Stimulated activated CD8-positive, alpha-beta memory T cell treated with anti-CD3 and anti-CD28 coated beads, Interleukin-4, amount 100 ng/mL, for 24 hours (primary cell): Measurements from ENCODE around the gene KCNQ2.
"Not testable (repeated sequence)": the region's sequence is repeated elsewhere in the genome, so short reads cannot be mapped to it uniquely, and the experiment has no call there.

Experiments
- DNase-seq: peaks from one replicate; pipeline ENCODE4 v3.0.0-alpha.2; 2020; ENCODE audit warnings: low read depth

Gene KCNQ2

DNA sequence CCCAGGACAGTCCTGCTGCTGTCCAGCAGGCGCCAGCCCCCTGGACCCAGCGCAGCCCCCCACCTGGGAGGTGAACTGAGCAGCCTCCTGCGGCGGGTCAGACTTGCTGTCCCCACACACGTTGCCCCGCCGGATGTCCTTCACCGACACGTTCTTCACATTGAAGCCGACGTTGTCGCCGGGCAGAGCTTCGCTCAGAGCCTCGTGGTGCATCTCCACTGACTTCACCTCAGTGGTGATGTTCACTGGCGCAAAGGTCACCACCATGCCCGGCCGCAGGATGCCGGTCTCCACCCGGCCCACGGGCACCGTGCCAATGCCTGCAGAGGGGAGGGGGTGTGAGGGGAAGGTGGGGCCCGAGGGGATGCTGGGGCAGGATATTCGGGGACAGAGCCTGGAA is 18.0 kb upstream of the KCNQ2 start:
- no peak for DNase-seq

DNA sequence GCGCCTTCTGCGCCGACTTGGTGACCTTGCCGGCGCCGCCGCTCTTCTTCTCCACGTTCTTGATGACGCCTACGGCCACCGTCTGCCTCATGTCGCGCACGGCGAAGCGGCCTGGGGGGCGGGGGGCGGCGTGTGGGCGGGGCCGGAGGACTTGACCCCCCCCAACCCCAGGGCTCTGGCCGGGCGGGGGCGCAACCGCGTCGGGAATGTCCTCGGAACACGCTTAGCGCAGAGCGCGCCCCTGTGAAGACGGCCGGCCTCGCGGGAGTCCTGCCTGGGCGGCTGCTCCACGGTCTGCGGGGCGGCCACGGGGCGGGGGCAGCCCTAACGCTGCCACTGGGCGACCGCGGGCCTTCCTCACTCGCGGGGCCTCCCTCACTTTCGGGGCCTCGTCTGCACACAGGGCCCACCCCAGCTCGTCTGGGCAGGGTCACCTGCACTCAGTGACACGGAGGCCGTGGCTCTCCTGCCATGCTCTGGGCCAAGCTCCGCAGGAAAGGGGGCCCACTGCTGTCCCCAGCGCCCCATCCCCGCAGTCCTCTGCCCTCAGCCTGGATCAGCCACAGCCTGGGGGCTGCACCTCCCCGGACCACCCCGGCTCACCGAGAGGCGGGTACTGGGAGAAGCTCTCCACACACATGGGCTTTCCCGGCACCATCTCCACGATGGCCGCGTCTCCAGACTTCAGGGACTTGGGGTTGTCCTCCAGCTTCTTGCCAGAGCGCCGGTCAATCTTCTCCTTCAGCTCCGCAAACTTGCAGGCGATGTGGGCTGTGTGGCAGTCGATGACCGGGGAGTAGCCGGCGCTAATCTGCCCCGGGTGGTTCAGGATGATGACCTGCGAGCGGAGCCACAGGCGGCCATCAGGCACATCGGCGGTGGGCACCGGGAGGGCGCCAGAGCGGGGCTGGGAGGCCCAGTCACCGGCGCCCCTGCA is 16.1 kb upstream of the KCNQ2 start:
- no peak for DNase-seq

DNA sequence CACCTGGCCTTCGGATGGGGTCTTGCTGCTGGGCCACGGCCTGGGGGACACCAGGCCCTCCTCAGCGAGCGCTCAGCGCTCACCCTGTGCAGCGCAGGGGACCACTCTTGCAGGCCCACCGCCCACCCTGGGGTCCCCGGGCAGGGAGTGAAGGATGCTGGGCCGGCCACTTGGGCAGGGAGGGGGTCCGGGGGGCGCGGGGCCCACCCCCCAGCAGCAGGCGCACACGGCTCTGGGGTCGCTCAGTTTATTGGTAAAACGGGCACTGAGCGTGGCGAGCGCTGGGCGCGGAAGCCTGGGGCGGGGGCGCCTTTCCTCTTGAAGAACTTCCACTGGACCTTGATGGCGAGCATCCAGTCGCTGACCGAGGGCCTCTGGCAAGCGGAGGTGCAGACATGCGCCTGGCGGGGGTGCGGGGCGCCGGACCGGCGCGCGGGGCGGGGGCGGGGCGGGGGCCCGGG is 15.4 kb upstream of the KCNQ2 start:
- DNase-seq, result no peak

DNA sequence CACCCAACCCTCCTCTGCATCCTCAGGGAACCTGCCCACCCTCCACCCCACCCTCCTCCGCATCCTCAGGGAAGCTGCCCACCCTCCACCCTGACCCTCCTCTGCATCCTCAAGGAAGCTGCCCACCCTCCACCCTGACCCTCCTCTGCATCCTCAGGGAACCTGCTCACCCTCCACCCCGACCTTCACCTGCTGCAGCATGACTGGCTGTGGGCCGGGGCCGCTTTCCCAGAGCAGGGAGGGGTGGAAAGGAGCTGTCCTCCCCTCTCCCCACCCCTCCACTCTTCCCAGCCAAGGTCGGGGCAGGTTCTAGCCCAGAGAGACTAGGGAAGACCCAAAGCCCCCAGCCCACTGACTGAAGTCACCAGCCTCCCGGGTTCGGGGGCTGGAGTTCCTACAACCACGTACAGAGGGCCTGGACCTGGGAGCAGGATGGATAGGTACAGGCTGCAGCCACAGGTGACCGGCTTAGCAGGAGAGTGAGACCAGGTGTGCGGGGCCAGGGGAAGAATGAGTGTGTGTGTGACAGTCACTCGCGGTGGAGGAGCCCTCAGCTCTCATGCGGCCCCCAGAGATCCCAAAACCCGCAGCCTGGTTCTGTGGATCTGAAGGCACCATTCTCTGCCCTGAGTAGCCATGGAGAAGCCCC is 14.8 kb upstream of the KCNQ2 start:
- DNase-seq, result no peak

DNA sequence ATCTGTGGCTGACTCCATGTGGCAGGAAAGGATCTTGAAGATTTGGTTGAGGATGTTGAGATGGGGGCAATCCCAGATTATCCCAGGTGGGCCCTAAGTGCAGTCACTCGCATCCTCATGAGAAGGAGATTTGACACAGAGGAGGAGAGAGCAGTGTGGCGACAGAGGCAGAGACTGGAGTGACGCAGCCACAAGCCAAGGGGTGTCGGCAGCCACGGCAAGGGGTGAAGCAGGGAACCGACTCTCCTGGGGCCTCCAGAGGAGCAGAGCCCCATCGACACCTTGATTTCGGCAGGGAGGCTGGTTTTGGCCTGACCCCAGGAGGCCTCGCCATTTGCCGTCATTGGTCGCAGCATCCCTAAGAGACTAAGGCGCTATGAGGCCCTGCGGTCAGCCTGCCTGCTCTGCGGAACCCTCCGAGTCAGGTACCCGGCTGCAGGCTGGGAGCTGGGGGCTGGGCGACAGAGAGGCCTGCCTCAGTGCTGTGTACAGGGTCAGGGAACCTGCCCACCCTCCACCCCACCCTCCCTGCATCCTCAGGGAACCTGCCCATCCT is 13.9 kb upstream of the KCNQ2 start:
- no peak for DNase-seq

DNA sequence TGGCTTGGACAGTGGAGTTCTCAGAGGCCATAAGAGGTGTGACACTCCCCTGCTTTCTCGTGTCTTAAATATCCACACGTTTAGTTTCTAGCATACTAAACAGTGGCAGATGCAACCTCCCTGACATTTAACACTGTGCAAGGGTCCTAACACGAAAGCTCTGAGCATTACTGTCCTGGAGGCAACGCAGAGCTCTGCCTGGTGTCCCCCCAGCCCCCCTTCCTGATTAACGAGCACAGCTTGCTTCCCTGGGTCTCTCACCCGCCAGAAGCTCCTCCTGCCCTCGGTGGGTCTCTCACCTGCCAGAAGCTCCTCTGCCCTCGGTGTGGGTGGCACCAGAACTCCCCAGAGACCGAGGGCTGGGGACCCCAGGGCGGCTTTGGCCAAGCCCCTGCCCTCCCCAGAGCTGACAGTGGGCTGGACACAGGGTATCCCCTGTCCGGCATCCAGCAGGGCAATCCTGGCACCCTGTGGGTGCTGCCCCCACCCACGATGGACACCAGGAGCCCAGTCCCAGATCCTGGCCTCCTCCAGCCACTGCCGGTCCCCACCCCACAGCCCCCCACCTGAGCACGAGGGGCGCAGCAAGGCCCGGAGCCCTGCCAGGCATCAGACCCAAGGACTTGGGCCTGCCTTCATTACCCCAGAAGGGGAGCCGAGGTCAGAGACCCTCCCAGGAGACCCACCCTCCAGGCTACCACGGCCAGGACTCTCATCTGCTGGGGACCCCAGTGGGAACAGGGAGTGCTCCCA is 12.4 kb upstream of the KCNQ2 start:
- no peak for DNase-seq

DNA sequence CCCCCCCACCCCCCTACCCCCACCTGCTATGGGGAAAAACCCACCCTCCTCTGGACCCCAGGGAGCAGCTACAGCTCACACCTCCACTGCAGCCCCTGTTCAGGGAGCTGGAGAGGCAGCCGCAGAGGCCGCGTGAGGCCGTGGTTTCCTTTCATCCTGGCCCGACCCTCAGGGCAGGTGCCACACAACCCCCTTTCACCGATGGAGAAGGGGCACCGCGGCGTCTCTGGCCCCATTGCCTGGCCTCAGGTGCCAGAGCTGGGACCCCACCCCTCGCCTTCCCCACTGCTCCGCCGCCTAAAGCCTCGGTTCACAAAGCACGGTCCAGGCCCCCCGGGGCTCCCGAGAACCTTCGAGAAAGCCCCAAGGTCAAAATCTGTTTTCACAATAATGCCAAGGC is 11.8 kb upstream of the KCNQ2 start:
- DNase-seq, result no peak

DNA sequence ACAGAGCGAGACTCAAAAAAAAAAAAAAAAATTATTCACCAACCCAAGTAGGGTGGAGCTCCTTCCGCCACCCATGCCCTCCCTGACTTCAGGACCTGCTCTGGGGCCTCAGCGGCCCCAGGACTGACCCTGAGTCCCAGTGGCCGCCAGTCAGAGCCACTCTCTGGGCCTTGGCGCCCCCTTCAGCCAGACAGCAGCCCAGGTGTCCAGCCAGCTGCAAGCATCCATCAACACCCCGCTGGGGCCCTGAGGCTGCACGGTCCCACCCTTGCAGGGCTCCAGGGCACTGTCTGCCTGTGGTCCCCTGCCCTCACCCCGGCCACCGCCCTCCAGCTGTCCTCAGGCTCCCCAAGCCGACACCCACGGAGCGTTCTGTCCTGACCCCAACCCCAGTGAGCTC is 11.4 kb upstream of the KCNQ2 start:
- no peak for DNase-seq

DNA sequence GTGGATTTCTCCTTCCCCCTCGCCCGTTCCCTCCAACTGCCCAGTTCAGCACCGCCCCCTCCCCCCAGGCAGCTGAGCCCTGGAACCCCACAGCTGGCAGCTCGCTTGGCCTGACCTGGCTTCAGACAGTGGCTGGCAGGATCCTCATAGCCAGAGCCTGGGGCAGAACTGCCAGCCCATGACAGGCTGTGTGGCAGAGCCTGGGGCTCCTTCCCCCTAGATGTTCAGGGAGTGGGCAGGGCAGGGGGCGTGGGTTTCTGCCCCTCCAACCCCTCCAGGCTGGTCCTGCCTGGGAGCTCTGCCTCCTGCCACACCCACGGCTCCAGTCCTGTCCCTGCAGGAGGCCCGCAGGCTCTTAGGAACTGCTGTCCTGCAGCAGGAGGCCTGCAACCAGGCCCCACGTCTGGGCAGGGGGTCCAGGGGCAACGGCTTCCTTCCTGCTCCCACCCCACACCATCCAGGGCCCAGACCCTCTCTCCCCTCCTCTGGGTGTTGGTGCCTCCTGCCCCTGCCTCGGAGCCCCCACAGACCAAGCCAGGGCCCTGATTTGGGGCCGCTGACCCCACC is 9.6 kb upstream of the KCNQ2 start:
- DNase-seq, result no peak

DNA sequence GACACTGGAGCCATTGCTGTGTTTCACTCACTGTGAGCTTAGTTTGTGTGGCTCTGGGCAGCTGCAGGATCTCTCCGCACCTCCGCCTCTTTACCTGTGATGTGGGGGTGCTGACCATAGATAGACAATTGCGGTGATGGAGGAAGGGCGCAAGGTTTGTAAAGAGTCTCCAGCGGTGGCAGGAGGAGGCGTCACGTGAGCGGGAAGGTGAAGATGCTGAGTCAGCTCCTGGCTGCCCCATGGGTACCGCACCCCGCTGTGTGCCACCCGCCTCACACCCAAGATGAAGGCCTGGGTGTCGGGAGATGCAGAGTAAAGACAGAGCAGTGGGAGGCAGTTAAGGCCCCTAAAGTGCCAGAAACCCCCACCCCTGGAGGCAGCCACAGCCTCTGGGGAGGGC is 9.0 kb upstream of the KCNQ2 start:
- no peak for DNase-seq

DNA sequence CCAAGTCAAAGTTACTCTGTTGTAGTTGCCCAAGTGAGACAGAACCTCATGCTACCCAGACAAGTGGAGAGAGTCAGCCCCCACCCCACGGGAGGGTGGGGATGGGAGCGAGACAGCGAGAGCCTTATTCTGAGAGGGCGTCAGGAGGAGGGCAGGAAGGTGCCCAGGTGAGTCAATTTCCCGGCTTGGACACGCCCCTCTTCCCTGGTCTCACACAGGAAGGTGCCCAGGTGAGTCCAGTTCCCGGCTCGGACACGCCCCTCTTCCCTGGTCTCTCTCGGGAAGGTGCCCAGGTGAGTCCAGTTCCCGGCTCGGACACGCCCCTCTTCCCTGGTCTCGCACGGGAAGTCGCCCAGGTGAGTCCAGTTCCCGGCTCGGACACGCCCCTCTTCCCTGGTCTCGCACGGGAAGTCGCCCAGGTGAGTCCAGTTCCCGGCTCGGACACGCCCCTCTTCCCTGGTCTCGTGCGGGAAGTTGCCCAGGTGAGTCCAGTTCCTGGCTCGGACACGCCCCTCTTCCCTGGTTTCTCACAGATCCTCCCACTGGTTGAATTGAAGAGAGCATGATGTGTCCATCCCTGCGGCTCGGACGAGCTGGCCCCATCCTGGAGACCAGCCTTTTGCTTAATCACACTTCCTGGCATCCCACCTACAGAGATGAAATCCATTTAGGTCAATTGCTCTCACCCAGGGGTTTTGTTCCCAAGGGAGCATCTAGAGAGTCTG is 7.4 kb upstream of the KCNQ2 start:
- DNase-seq, result not testable (repeated sequence)

DNA sequence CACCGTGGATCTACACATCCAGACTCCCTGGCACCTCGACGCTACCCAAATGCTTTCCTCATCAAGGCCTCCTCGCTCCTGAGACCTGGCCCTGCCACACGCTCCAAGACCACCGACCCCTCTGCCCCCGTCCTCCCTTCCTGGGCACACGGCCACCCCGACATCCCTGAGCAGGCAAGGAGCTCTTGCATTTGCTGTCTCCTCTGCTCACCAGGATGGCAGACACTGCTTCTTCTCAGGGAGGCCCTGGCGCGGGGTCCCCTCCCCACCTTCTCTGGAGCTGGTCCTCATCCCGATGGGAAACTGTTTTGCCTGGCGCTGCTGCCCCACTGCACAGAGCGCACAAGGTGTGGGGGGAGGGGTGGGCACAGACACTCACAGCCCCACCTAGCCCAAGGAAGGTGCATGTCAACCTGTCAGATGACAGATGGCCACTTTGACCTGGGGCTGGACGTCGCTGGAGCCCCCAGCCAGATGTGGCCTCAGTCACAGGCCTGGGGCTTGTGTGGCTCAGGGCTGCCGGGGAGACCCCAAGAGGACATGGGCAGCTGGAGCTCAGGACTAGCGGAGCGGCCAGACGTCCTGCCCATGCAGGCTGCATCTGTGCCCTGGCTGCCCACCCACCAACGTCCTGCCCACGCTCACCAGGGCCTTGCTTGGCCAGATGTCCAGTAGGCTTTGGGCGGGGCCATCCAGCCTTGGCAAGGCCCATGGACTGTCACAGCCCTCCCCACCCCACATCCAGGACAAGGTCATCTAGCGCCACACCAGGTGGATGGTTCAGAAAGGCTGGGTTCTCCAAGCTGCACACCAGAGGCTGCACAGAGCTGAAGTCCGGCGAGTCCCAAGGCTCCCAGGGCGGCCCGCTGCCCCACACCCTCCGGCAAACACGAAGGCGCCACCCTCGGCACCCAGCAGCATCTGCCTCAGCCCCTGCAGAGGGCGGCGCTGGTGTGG is 6.2 kb upstream of the KCNQ2 start:
- no peak for DNase-seq

DNA sequence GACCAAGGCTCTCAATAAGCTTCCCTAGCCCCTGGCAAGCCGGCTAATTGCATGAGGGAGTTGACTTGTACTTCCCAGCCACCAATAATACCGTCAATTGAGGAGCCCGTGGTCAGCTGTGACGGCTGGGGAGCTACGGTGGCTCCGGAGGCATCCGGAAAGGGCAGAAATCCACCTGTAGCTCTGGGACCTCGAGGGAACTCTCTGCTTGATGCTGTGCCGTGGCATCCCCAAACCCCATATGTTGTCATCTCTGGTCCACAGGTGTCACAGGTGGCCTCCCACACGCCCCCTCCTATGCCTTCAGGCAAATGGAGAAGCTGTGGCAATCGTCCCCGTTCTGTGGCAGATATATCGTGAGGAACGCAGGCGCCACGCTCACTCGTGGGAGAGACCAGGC is 5.5 kb upstream of the KCNQ2 start:
- no peak for DNase-seq

DNA sequence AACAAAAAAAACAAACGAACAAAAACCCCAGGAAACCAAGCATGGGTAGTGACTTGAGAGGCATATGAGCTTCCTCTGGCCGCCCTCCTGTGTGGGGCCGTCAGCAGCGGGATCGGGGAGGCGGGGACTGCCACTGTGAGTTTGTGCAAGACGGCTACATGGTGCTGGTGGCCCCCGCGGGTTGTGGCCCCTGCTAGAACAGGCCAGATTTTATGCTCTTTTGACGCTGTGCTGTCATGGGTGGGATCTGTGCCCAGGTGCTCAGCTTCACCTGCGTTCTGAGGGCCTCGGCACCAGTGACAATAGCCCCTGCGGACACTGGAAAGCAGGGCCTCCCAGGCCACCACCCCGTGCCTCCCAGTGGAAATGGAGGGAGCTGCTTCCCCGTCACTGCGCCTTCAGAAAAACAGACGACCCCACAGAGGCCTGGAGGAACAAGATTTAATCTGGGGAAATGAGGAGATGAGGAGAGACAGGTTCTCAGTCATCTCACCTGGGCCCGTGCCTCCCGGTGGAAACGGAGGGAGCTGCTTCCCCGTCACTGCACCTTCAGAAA is 4.7 kb upstream of the KCNQ2 start:
- DNase-seq, result no peak

DNA sequence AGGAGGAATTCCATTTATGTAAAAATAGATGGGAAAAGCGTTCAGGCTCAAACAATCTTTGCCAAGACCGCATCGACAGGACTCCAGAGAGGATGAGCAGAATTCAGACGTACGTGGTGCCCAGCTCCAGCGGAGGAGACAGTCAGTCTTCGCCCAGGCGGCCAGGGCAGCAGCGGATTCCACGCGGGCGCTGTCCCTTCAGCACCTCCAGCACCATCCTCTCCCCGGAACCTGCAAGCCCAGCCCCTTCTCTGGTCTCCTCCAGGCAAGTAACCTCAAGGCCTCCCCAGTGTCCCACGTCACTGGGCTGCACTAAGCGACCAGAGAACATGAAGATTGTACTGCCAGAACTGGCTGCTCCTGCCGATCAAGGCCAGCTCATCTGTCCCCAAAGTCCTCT is 2.8 kb upstream of the KCNQ2 start:
- DNase-seq, result no peak

DNA sequence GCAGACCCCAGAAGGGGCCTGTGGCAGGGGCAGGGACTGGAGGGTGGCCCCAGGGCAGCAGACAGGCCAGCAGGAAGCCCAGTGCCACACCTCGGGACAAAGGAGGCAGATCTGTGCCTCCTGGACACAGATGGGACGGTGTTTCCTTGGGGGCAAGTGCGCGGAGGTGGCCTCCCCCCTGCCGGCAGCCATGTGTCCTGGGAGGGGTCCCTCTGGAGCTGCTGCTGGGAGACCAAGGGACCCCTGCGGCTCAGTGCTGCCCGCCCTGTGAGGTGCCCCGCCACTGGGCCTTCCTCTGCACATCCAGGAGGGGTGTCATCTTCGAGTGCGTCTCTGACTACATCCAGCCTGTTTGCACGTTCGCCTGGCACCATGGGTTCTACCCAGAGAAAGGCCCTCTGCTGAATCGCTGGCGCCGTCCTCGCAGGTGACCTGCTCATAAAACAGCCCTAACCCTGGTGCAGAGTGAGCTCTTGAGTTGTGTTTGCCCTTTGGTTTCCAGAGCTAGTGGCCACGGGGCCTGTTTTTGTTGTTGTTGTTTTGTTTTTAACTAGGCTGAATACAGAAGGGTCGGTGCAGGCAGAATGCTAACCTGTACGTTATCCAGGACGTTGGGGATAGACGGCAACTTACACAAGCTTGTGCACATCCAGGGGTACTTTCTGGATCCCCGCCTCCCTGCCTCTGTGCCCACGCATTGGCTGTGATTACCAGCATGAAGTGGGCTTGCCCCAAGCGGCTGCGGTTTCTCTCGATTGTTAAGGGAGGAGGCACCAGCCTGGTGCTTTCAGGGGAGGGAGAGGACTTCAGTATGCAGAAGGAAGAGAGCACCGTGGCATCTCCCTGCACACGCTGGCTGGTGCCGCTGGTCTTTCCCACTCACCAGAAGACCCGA is 1.3 kb upstream of the KCNQ2 start:
- no peak for DNase-seq

DNA sequence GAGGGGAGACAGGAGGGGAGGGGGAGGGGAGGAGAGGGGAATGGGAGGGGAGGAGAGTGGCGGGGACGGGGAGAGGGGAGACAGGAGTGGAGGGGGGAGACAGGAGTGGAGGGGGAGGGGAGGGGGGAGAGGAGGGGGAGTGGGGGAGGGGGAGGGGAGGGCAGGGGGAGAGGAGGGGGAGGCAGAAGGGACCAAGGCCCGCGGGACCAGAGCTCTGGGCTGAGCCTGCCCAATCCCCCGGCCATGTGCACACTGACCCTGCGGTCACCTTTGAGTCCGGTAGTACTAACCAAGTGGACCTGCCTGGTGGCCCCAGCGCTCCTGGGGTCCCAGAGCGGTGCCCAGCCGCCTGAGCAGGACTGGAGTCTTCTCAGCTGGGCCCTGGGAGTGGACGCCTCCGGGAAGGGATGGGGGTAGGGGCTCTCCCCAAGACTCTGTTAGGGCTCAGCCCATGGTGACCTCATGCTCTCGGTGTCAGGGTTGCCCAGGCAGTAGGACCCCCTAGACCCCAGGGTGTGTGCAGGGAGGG is 471 bp upstream of the KCNQ2 start:
- no peak for DNase-seq

DNA sequence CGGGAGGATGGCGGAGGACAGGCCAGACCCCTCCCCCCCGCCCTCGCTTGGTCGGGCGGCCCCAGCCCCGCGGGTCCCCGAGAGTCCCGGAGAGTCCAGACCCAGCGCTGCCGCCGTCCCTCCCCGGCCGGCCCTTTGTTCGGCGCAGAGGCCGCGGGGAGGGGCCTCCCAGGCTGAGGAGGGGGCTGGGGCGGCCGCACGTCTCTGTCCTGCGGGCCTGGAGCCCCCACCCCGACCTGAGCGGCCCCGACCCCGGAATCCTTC is 806 bp downstream of the KCNQ2 start:
- DNase-seq, result no peak
